NK-92 treated with Interleukin-12 subunit alpha and Interleukin-12 subunit beta, amount 100 ng/mL, for 24 hours (cell line): Measurements from ENCODE around the gene GALNT2.

ENCODE experiments used
- DNase-seq: peaks from one replicate; lab custom pipeline; 2025; lab: John Stamatoyannopoulos, UW

GALNT2 gene

DNA sequence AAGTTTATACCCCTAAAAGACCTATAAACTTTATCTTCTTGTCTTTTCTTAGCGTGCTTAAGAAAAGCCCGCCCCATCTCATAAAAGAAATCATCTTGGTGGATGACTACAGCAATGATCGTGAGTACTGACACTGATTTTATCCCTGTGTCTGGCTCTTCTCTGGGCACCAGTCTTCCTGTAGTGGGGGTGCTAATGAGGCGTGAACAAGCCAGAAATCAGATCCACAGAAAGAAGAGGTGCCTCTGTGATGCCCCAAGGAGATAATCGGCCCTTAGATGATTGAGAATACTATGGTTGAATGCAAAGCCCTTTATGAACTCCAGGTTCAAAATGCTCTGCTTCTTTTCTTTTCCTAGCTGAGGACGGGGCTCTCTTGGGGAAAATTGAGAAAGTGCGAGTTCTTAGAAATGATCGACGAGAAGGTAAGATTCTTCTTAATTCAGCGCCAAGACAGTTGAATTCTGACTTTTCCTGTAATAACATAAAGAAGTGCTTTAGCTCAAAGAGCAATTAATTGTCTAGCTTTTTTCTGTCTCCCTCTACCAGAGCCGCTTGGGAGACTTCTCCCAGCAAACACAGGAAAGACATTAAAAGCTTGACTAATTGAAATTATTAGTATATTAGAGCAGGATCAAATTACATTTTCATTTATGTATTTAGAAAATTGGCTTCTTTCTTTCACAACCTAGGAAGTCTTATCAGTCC lies 169.4 kb downstream of the GALNT2 start:
- no peak for DNase-seq

DNA sequence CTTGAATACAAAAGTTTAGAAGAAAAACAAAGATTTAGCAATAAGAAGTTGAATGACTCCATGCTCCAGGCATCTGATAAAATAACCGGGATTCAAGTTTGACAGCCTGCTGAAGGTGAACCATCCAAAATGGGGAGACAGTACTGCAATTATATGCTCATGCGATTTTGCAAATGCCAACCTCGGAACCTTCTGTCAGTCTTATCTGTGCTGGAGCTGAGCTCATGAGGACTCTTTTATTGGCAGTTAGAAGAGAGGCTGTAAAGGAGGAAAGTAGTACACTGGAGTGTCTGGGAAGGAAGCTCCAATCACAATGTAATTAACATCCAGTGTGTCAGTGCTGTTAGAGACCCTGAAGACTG lies 170.0 kb downstream of the GALNT2 start:
- no peak for DNase-seq

DNA sequence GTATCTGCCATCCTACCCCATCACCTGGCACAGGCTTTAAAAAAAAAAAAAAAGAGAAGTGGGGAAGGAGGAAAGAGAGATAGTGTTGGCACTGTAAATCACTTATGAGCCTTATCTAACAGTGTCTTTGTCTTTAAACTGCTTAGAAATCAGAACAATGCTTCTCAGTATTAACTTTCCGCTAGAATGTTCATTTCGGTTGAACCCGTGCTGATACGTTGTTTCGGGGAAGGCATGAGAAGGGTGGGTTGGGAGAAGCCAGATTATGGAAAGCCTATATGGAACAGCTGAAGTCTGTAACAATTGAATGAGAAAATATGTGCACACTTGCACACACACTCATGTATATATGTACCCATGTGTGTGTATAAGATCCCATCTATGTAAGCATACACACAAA lies 170.8 kb downstream of the GALNT2 start:
- no peak for DNase-seq

DNA sequence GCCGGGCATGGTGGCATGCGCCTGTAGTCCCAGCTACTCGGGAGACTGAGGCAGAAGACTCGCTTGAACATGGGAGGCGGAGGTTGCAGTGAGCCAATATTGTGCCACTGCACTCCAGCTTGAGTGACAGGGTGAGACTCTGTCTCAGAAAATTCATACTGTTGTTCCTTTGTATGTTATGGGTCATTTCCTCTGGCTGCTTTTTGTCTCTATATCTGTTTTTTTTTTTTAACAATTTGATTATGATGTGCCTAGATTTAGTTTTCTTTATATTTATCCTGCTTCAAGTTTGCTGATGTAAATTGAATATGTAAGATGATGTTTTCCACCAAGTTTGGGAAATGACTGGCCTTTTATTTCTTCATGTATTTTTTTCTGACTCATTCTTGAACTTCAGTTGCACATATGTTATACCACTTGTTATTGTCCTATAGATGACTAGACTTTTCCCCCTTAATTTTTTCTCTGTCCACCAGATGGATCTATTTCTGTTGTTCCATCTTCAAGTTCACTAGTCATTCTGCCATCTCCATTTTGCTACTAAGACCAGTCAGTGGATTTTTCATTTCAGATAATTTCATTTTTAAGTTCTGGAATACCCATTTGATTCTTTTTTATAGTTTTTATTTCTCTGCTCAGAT lies 173.5 kb downstream of the GALNT2 start:
- DNase-seq, result no peak

DNA sequence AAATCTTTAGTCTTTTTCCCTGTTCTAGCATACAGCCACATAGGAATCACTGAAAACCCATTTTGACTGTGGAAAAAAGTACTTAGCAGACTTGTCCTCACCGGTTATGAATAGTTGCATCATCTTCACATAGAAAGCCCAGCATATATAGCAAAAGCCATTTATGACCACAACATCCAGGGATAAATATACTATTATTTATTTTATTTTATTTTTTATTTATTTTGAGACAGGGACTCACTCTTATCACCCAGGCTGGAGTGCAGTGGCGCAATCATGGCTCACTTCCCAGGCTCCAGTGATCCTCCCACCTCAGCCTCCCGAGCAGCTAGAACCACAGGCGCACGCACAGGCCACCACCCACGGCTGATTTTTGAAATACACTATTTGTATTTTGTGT lies 175.3 kb downstream of the GALNT2 start:
- no peak for DNase-seq

DNA sequence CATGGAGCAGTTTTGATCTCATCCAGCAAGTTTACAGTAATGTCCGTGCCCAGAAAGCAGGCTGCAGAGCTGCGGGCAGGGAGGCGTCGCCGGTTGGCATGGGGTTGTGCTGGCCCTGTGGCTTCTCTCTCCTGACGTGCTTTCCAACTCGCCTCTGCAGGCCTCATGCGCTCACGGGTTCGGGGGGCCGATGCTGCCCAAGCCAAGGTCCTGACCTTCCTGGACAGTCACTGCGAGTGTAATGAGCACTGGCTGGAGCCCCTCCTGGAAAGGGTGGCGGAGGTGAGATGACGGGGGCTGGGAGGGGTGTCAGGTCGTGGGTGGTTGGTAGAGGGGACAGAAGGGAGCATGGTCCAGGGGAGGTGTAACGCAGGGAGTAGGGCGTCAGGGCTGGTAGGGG lies 176.1 kb downstream of the GALNT2 start:
- no peak for DNase-seq

DNA sequence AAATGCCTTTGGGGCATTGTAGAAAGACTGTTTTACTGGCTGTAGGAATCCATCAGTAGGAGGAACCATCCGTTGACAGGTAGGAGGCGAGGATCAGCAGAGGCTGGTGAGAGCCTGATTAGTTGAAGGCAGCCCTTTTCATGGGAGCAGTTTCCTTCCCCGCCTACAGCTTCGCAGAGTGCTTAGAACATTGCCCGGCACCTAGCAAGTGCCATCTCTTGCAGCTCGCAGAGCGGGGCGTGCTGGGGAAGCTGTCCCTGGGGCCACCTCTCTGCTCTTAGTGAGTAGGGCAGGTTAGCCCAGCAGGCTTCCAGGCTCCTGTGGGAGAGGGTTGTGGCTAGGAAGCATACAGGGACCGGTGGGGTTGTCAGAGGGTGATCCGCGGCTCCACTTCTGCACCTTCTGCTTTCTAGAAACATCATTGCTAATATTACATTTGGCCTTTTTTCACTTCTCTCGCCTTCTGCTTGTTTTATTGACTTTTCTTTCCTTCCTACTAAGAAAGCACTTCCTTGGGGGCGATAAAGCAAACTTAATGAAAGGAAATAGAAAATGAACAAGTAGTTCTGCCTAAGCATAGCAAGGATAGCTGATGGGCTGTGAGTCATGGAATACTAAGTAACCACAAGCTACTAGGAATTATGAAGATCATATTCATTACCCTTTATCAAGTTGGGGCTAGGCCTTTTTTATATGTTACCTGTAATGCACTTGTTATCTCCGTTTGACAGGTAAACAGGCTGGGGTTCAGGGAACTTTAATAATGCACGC lies 176.7 kb downstream of the GALNT2 start:
- no peak for DNase-seq

DNA sequence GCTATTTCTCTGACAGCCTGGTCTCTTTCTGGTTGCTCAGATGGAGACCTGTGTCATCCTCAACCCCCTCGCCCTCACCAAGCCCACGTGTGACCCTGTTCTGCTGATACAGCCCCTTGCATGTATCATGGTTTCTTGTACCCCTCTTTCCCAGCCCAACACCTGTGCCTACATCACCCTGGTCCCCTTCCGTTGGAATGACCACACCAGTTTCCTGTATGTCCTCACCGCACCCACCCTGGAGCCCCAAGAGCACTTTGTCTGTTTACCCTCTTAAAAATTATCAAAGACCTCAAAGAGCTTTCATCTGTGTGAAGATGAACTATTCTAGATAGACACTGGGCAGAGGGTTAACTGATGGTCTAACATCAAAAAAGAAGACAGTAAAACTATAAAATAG lies 179.5 kb downstream of the GALNT2 start:
- no peak for DNase-seq

DNA sequence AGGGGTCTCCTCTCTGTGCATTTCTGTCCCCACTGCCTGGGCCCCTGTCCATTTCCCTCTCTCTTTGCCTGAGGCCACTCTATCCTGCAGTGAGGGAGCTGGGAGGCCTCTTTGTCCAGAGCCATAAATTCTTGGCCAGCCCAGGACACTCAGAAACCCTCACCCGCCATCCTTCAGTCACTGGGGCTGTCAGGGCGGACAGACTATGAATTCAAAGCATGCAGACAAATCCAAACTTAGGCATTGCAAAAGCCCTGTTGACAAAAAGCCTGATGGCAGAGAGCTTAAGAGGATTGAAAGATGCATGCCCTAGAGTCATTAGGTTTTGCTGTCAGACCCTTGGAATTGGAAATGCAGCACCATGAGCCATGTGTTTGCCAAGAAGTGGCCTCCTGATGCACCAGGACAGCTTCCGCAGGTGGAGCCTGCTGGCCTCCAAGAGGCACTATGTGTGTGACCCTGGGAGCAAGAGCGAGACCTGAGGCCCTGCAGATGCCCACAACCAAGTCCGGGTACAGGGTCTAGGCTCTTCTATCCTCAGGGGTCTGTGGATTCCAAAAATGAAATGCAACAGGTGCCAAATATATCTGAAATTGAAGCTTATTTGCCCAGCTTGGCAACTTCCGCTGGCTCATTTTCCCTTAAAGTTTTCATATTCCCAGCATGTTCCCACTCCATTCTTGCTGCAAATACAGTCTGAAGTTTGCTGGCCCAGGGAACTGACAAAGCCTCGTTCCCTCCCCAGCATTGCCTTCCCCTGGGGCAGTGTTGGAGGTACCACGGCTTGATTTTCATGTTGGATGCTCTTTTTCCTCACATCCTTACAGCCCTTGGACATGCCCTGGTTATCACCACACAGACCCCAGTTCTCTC lies 181.2 kb downstream of the GALNT2 start:
- no peak for DNase-seq

DNA sequence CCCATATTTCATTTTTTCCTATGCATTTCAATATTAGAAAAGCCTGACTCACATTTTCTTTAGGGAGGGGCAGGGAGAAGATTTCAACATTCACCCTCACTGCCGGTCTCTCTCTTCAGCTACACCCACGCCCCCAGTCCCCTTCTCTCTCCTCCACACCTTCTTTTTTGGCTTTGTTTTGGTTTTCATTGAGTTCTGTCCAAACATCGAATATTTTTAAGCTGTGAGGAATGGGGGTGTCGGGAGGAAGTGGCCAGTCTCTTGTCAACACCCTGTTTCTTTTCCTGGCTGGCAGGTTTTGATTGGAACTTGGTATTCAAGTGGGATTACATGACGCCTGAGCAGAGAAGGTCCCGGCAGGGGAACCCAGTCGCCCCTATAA lies 181.8 kb downstream of the GALNT2 start:
- no peak for DNase-seq

DNA sequence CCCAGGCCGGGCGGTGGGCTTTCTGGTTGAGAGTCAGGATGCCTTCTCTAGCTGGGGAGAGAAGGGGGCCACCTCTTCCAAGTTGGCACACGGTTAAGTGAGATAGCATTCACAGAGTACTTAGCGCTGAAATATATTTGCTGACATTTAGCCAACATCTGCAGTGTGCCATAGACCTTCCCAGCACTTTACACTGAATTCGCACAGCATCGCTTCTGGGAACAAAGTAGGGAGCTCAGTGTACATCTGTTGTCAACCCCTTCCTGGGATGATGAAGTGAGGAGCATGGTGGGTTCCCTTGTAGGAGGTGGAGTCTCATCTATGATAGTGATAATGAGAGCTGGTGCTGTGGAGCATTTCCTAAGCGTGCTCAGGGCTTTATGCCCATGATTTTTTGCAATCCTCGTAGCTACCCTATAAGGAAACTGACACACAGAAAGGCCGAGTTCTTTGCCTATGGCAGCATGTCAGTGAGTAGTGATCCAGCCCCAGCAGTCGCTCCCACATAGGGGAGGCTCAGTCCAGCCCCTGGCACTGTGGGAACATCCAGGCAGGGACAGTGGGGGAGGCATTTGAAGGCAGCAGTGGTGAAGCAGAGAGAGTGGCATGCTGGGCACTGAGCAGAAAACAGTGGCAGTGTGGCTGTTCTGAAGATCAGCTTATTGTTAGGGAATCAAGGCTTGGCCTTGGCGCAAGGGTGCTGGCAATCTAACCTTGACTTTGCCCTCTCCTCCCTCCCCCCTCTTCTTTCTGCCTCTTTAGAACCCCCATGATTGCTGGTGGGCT lies 182.8 kb downstream of the GALNT2 start:
- DNase-seq, result no peak

DNA sequence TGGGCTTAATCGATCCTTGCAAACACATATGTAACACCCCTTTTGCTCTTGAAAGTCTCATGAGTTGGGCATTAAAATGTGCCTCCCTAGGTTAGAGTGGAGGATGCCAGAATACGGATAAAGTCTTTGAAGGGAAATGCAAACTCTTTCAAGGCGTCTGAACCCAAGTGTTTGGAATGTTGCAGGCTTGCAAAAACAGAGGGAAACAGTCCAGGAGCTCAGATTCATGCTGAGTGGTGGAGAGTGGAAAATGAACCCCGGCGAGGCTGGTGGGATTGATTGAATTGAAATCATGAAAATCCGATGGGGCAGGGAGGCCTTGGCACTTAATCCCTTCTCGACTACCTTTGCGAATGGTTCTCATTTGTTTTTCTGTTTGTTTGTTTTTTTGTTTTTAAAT lies 183.6 kb downstream of the GALNT2 start:
- no peak for DNase-seq

DNA sequence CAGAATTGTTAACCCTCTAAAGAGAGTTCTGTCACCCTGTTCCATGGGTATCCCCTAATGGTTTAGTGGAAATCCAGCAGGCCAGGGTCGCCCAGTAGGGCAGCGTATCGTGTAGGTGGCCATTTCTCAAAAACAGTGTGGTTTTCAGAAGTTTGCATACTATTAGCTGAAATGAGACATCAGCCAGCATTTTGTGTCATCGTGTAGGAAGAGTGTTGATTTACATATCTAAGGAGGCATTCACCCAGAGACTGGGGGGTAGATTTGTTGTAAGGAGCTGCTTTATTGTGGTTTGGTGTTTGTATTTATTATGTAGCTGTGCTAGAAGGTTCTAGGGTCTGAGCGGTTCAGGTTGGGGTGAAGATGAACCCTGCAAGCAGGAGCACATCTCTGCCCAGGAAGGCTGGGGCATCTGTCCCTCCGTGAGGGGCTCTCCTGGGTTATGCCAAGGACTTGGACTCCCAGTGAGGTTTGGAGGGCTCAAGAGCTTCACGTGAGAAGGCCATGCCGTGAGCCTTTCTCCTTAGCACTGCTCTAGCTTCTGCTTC lies 184.7 kb downstream of the GALNT2 start:
- DNase-seq, result no peak

DNA sequence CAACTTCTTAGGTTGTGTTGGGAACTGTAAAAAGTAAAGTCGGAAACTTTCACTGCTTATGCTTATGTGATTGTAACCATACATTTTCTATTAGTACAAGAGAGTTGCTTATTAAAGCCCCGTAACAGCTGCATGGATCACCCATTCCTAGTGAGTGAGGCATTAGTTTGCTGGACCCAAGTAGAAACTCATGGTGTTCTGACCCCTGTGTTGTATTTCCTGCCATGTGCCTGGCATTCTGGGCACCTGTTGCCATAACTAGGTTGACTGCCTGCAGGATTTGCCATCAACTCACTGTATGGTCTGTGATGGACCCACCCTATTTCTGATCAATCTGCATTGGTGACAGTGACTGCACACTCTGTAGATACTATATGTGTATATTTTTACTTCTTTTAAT lies 186.1 kb downstream of the GALNT2 start:
- no peak for DNase-seq

DNA sequence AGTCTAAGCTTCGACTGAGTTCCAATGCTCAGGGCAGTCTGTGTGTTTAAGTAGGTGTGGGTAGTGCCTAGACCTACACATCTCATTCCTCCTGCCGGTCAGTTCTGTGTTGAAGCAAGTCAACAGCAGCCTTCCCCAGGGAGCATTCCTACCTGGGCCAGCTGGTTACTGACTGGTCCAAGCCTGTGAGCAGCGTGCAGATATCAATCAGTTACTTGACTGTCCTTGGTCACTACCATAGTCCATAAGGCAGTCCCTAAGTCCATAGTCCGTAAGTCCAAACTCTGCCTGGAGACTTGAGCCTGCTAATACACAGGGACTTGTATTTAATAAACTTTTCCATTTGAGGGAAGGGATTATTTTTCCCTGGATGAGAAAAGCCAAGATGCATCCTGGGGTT lies 187.2 kb downstream of the GALNT2 start:
- no peak for DNase-seq

DNA sequence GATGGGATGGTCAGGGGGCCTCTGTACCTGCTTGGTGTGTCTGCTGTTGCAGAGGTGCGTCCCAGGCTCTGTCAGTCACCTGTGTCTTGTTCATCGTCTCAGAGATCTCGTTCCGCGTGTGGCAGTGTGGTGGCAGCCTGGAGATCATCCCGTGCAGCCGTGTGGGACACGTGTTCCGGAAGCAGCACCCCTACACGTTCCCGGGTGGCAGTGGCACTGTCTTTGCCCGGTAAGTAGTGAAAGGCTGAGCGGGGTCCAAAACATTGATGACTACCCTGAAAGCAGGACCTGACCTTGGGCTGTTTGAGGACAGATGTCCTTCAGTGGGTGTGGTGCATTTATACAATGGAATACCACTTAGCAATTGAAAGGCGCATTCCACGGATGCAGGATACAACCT lies 188.1 kb downstream of the GALNT2 start:
- no peak for DNase-seq

DNA sequence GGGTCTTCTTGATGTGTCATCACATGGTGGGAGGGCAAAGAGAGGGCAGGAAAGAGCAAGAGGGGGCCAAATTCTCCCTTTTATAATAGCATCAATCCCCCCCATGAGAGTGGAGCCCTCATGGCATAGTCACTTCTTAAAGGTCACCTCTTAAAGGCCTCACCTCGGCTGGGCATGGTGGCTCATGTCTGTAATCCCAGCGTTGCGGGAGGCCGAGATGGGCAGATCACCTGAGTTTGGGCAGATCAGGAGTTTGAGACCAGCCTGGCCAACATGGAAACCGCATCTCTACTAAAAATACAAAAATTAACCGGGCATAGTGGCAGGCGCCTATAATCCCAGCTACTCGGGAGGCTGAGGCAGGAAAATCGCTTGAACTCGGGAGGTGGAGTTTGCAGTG lies 189.0 kb downstream of the GALNT2 start:
- no peak for DNase-seq

DNA sequence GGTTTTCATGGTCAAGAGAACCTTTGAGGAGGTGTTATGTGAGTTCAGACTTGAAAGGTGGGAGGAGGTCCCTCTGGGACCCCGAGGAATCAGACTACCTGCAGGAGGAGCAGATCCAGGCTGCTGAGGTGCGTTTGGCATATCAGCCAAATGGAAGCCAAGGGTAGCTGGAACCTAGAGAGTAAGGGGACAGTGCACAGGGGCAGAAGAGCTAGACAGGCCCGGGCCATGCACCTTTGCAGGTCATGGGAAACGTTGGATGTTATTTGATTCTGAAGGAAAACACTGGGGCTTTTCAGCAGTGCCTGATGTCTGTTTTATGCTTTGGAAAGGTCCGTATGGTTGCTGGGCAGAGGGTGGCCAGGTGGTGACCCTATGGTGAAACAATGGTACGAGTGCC lies 189.9 kb downstream of the GALNT2 start:
- DNase-seq, result no peak

DNA sequence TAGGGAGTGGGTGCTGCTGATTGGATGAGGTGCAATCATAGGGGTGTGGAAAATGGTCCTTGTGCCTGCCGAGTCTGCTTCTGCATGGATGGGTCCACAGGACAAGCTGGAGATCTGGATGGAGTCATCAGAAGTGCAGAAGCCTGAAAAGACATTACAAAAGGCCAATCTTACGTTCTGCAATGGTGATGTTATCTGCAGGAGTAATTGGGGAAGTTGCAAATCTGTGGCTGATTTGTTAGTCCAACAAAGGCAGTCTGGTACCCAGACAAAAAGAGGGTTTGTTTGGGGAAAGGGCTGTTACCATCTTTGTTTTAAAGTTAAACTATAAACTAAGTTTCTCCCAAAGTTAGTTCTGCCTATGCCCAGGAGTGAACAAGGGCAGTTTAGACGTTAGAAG lies 192.6 kb downstream of the GALNT2 start:
- no peak for DNase-seq

DNA sequence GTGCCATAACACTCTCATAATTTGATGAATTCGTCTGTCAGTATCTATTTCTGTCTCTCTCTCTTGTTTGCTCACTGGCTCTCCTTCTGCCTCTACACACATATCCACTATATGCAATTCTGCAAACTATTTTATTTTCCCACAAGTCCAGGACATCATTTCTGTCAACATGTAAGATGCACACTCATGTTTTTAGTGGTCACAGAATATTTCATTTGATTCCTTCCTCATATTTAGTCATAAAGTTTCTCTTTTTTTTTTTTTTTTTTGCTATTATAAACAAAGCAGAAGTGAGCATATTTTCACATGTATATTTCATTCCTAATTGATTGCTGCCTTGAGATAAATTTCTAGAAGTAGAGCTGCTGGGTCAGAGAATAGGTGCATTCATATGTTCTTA lies 193.8 kb downstream of the GALNT2 start:
- no peak for DNase-seq

DNA sequence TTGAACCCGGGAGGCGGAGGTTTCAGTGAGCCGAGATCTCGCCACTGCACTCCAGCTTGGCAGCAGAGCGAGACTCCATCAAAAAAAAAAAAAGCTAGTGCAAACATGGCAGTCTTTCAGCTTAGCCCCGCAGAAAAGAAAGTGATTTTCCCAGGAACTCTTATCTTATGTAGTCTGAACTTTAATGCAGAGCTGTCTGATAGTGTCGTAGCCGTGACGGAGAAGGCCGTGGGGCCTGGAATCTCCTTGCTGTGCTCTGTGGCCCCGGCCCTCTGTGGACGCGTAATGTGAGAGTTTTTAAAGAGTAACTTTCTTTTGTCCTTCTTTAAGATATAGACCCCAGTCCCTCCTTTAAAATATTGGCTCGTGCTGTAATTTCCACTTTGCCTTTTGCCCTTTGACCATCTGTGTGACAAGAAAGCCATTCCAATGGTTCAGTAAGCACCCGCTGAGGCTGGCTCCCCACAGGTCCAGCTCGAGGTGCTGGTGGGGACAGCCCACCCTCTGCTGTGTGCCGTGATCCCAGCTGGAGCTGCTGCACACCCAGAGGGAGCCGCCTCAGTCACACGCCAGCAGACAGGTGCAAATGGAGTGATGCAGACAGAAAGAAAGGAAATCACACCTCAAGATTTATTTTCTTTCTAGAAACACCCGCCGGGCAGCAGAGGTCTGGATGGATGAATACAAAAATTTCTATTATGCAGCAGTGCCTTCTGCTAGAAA lies 195.1 kb downstream of the GALNT2 start:
- DNase-seq, result no peak
